Stimulated activated CD8-positive, alpha-beta memory T cell treated with anti-CD3 and anti-CD28 coated beads, Interleukin-15, amount 100 ng/mL, for 48 hours (primary cell): ENCODE data around the gene AHDC1.

Source experiments
- DNase-seq, 2 donors: peaks; one replicate each; pipeline ENCODE4 v3.0.0-alpha.2; 2020; ENCODE audit warnings: low read depth in 2 of 2

The AHDC1 gene

GRCh38 chr1:27599605-27600497, 4.1 kb downstream of the AHDC1 start:
- DNase-seq, result no peak

GRCh38 chr1:27598902-27599528, 4.9 kb downstream of the AHDC1 start:
- peak; percentile 30 to 41 for DNase-seq

- DNase-seq, result no peak
These were observed 5.7 kb downstream of the AHDC1 start for GRCh38 chr1:27598295-27598687.

- DNase-seq, result no peak
These were observed 6.2 kb downstream of the AHDC1 start for GRCh38 chr1:27597516-27598294.

GRCh38 chr1:27596986-27597385, 7.0 kb downstream of the AHDC1 start:
- no peak for DNase-seq

- DNase-seq, result no peak
These were observed 7.7 kb downstream of the AHDC1 start for GRCh38 chr1:27596261-27596660.

- DNase-seq, result no peak
These were observed 8.3 kb downstream of the AHDC1 start for GRCh38 chr1:27595597-27595996.

GRCh38 chr1:27594564-27595510, 9.1 kb downstream of the AHDC1 start:
- DNase-seq, result no peak

- no peak for DNase-seq
These were observed 10.0 kb downstream of the AHDC1 start for GRCh38 chr1:27593678-27594563.

GRCh38 chr1:27592931-27593677, 10.8 kb downstream of the AHDC1 start:
- no peak for DNase-seq

GRCh38 chr1:27592232-27592930, 11.6 kb downstream of the AHDC1 start:
- no peak for DNase-seq

- no peak for DNase-seq
These were observed 12.3 kb downstream of the AHDC1 start for GRCh38 chr1:27591622-27592021.

- no peak for DNase-seq
These were observed 12.9 kb downstream of the AHDC1 start for GRCh38 chr1:27590917-27591508.

- no peak for DNase-seq
These were observed 14.0 kb downstream of the AHDC1 start for GRCh38 chr1:27589841-27590426.

- DNase-seq, result no peak
These were observed 14.5 kb downstream of the AHDC1 start for GRCh38 chr1:27589441-27589840.

GRCh38 chr1:27588256-27589232, 15.4 kb downstream of the AHDC1 start:
- DNase-seq, result no peak

GRCh38 chr1:27585684-27586083, 18.3 kb downstream of the AHDC1 start:
- DNase-seq, result no peak
